Measurements from ENCODE around the gene SMARCE1.
A peak's percentile ranks its signal among the peaks of the same experiment; 100 is the strongest.

The SMARCE1 gene

DNA sequence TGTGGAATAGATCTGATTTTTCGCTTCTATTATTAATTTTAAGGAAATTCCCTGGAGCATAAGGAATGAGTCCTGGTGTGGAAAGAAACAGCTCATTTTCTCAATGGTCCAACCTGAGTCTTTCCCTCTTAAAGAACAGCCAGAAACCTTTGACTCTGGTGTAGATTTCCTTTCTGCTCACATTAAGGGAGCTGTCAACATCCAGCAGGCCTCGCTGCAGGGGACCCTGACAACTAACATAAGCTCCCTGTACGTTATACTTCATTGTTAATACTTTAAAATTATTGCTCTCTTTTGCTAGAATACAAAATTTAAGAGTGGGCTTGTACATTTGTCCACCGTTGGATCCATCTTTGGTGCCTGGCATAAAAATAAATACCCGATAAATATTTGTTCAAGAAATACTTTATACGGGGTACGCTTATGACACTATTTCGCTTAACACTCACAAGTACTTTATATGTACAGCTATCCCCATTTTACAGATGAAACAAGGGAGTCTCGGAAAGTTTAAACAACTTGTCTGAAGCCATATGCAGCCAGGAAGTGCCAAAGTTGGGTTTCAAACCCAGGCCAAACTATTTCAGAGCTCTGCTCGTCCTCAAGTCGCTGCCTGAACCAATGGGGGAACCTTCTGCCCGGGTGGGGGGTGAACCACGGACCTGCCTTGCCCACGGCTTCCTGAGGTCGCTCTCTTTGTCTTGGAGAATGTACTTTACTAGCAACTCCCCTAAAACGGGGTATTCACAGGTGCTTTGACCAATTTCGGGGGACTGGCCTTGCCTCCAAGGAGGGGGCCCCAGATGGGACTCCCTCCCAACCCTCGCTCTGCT, 611 bp downstream of the SMARCE1 start:
- FAIRE-seq (no peak), DNase-seq (ENCODE audit: low spot score) (no peak)

GRCh38 chr17:40645943-40646342, 1.7 kb downstream of the SMARCE1 start:
- FAIRE-seq: no peak
- DNase-seq (ENCODE audit: low spot score): no peak

DNA sequence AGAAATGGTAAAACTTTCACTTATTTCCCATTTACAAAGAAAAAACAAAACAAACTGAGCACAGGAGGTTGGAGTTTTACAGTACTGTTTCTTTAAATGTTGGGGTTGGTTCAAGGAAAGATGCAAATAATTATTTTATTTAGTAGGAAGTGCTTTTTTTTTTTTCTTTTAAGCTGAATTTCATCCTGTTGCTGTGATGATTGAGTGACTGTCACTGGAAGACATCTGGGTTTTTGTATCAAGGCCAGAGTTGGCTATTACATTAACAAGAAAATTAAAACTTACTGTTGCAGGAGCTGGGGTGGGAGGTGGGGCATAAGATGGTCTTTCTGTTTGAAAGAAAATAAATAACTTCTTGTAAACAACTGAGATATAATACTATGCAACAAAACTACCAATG, 2.3 kb downstream of the SMARCE1 start:
- DNase-seq (ENCODE audit: low spot score): no peak
- no peak for FAIRE-seq

DNA sequence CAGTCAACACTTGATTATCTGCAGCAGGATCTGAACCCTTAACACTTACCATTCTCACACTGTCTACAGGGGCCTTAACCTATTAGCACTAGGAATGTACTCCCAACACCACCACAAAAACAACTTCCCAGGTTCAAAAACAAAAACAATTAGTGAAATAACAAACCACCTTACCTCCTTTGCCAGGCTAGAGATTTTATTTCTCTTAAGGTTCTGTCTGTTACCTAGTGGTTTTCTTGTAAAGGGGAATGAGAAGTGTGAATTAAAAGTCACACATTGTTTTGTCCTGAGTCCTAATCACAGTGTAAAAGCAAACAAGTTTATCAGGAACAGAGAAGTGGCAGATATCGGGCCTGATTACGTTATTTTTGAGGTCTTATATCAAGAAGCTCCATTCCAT, 9.7 kb downstream of the SMARCE1 start:
- no peak for FAIRE-seq
- no peak for DNase-seq (ENCODE audit: low spot score)

DNA sequence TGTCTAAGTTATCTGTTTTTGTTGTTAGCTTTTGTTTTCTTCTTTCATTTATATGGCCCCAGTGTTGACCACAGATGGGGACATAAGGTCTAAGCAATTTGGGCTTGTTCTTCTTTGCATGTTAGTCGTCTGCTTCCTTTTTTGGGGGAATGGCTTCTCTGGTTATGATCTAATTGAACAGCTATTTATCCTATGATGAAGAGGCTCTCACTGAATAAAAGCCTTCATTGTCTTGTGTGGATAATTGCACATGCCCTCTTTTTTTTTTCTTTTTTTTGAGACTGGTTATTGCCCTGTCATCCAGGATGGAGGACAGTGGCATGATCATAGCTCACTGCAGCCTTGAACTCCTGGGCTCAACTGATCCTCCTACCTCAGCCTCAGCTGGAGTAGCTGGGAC, 13.7 kb downstream of the SMARCE1 start:
- FAIRE-seq (no peak), DNase-seq (ENCODE audit: low spot score) (no peak)

DNA sequence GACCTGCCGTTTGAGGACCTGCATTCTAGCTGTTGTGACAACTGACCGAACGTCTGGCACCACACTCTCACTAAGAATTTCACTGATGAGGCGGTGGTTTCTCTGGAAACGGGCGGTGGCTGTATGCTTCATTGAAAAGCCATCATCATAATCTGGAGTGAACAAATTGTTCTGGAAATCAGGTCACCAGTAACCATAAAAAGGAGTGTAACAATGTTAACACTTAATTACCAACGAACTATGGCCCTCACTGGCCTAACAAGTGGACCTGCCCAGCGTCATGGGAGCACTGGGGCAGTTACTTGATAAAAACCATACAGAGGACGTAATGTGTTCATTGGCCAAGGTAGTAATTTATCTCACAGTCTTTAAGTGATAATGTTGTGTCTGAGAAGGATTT, 15.4 kb downstream of the SMARCE1 start:
- FAIRE-seq (no peak), DNase-seq (ENCODE audit: low spot score) (no peak)

DNA sequence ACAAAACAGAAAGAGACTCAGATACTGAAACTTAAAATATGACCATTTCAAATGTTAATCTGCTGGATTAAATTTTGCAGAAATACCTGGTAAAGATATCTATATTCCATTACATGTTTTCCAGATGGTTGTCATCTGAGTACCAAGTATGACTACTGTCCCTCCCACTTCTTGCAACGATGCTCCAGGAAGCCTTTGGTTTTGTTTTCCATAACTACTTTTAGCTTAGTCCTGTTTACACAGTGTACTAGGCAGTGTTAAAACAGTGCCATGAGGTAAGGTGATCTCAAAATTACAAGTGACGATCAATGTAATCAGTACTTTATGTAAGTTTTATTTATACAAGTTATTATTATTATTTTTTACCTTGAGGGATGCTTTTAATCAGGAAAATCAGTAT, 17.8 kb downstream of the SMARCE1 start:
- DNase-seq (ENCODE audit: low spot score) (no peak), FAIRE-seq (no peak)

DNA sequence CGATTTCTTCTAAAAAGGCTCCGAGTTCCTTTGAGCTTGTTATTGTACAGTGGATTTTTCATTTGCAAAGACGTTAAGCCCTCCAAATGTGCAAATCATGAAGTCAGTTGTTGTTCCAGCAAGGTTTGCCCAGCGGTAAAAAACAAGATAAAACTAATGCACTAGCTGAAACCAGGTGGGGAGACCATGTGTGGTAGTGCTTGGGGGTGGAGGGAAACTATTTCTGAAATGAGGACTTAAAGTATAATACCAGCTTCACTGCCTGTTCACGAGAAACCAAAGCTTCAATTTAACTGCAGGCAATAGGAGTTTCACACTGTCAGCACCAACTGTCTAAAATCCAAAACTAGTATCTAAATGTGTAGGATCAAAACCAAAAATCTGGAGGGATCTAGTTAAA, 22.3 kb downstream of the SMARCE1 start:
- FAIRE-seq (no peak), DNase-seq (ENCODE audit: low spot score) (no peak)

DNA sequence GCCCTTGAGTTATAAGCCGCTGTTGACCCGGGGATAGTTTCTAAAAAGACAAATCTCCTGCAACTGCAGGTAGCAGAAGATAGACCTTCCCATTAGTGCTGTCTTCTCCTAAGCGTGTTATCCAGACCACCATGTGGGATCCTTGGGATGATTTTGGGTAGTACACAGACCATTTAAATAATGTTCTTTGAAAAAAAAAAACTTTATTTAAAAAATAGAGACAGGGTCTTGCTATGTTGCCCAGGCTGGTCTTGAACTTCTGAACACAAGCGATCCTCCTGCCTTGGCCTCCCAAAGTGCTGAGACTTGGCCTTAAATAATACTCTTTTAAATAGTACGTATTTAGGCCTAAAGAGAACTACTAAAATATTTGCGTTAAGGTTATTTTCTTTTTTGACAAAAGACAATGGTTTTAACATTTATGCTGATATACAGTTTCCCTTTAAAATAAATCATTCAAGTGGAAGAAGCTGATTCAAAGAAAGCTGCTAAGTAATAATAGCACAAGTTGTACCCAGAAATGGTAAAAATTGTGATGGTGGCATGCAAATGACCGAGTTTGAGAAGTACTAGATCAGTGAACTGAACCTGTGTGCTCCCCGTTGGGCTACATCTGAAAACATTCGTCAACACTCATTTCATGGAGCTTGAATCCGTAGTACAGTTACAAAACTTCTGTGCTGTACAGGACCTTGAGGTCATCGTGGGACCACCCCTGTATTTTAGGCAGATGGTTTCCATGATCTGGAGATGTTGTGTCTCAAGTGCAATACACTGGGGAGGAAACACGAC, 24.0 kb downstream of the SMARCE1 start:
- DNase-seq (ENCODE audit: low spot score) (no peak), FAIRE-seq (no peak)

DNA sequence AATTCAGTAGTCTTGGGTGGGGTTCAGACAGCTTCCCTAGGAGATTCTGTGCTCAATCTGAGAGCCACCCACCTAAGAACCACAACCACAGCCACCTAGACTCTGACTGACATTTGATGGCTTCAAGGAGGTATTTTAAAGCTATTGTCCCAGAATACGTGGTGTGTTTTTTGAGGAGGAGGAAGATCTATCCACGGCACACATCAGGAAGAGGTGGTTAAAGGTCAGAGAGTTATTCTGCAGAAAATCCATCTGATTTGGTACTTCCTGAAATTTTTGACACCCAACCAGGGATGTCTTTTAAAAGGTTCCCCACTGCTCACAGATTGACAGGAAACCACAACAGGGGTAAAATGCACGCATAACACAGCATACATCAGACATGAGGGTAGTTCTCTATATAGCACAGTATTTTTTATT, 25.1 kb downstream of the SMARCE1 start:
- DNase-seq (ENCODE audit: low spot score) (no peak), FAIRE-seq (no peak)

GRCh38 chr17:40621578-40621977, 26.0 kb downstream of the SMARCE1 start:
- no peak for FAIRE-seq
- no peak for DNase-seq (ENCODE audit: low spot score)

- DNase-seq (ENCODE audit: low spot score) (no peak), FAIRE-seq (no peak)
These were observed 26.6 kb downstream of the SMARCE1 start for GRCh38 chr17:40621019-40621418.

GRCh38 chr17:40618754-40619625, 28.6 kb downstream of the SMARCE1 start:
- DNase-seq (ENCODE audit: low spot score) (no peak), FAIRE-seq (no peak)

DNA sequence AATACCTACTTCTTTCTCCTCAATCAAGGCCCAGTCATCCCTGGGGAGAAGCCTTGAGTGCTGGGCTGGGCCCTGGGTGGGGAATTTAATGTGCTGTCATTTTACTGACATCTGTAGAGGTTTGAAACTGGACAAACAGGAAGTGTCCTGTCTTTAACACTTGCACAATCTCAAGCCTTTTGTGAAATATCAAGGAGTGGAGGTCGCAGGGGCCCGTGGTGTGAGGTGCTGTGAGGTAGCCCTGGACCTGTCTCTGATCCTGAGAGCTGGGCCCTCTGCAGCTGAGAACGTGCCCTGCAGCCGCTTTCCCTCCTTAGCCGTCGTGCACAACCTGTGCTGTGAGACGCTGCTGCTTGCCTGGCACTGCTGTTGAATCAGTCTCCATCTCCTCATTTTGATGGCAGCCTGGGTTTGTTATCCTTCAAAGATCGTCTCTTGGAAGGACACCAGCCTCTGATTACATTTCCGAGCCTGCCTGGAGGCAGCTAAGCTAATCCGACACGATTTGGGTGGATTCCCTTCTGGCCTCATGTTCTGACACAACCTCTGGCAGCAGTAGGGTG, 29.9 kb downstream of the SMARCE1 start:
- FAIRE-seq: no peak
- DNase-seq (ENCODE audit: low spot score): no peak

DNA sequence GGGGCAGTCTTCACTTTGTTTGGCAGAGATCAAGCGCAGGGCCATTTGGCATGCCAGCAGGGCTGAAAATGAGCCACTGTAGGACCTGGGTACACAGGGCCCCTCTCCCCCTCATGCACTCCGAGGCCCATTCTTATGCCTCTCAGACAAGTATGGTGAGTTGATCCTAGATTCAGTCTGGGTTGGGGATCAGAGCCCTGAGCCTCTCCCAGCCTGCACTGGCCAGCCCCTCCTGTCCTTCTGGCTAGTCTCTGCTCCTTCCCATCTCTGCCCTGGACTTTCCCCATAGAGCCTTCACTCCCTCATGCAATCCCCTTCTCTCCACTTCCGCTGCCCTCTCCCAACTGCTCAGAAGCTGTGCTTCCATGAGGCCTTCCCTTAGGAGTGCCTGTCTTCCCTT, 31.0 kb downstream of the SMARCE1 start:
- FAIRE-seq (no peak), DNase-seq (ENCODE audit: low spot score) (no peak)

GRCh38 chr17:40615841-40616476, 31.7 kb downstream of the SMARCE1 start:
- FAIRE-seq (no peak), DNase-seq (ENCODE audit: low spot score) (no peak)

DNA sequence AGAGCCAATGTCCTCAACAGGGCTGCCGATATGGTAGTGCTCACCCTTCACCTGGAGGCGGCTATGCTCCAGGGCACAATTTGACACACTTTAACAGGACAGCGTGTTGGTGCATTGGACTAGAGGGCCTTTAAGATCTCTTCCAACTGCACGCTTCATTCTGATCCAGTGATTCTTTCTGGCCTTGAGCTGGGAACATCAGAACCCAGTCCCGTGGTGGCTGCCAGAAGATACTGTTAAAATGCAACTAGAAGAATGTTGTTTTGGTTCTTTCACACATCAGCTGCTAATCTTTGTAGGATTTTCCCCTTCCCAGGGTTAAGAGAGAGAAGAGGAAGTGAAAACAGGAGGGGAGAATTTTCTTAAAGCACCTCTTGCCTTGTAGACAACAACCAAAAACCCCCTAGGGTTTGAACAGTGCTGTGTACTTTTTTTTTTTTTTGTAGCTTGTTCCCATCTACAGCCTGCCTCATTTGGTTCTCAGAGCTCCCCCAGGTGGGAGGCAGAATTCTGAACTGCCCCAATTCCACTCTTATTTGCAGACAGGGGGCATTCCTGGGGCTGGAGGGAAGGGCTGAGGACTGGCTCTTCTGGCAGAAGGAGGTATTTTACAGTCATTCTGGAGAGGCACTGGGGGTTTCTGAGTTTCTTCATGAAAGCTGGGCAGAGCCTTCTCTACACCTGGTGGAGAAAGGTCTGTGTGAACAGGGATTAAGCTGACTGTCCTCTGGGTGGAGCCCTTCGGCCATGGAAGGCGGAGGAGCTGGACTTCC, 32.4 kb downstream of the SMARCE1 start:
- peak; percentile 79 for DNase-seq (ENCODE audit: low spot score)
- no peak for FAIRE-seq

DNA sequence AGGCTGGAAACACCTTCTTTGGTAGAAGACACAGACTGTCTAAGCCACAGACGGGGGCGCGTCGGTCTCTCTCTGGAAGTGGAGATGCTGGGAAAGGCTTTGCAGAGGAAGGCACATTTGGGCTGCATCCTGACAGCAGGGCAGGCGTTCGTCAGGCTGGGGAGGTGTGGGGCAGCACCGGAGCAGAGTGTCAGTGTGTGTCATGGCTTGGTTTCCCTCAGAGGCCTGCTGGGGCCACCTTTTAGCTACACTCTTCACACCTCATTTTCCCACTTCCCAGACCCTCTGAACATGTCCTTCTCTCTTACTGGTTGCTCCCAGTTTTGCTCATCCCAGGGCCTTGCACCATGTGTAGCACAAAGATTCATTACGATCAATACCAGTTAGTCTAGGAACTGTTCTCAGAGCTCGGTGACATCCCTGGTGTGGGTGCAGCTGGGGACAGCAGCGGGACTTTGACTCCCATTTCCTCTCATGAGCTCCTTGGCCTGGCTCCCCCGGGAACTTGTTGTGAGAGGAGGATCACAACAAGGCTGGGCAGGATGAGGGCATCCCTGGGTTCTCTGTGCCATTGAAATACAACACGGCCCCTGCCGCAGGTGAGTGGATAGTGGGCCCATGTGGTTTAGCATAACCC, 33.1 kb downstream of the SMARCE1 start:
- no peak for DNase-seq (ENCODE audit: low spot score)
- no peak for FAIRE-seq

- FAIRE-seq (no peak), DNase-seq (ENCODE audit: low spot score) (no peak)
These were observed 34.0 kb downstream of the SMARCE1 start for GRCh38 chr17:40613467-40614154.
